ENCODE results near the gene TMEM208. TPM values are rescaled to one million over a fixed set of nuclear protein-coding genes. Genes with fewer than 3 reads are reported as not detected.

Gene TMEM208
- total RNA-seq, 1 experiment from 2014 or later: 38.7 TPM

DNA sequence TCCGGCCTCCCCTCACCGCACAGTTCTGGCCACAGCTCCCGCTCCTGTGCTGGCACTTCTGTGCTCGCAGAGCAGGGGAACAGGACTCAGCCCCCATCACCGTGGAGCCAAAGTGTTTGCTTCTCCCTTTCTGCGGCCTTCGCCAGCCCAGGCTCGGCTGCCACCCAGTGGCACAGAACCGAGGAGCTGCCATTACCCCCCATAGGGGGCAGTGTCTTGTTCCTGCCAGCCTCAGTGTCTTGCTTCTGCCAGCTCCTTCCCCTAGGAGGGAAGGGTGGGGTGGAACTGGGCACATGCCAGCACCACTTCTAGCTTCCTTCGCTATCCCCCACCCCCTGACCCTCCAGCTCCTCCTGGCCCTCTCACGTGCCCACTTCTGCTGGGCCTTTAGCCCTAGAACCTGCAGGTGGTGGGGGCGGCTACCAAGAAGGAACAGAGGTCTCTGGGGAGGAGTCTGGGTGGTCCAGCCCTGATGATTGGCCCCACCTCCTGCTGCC is 28.6 kb upstream of the TMEM208 start:
- Histone ChIP-seq H3K4me1 (replicated peaks) (peaks cover 5% of the 10 kb centered on the region), H3K27ac (no peak overlapping the region), H3K36me3 (peaks cover 92% of the 10 kb centered on the region), H3K27me3 (replicated peaks) (no peaks in the 10 kb centered on the region), H3K4me3 (no peak overlapping the region), H3K9me3 (replicated peaks) (no peaks in the 10 kb centered on the region)
- peak in 1 of 2 experiments; percentile 30 for DNase-seq (ENCODE audit: low read depth in 1 of 2, low spot score in 2 of 2)

DNA sequence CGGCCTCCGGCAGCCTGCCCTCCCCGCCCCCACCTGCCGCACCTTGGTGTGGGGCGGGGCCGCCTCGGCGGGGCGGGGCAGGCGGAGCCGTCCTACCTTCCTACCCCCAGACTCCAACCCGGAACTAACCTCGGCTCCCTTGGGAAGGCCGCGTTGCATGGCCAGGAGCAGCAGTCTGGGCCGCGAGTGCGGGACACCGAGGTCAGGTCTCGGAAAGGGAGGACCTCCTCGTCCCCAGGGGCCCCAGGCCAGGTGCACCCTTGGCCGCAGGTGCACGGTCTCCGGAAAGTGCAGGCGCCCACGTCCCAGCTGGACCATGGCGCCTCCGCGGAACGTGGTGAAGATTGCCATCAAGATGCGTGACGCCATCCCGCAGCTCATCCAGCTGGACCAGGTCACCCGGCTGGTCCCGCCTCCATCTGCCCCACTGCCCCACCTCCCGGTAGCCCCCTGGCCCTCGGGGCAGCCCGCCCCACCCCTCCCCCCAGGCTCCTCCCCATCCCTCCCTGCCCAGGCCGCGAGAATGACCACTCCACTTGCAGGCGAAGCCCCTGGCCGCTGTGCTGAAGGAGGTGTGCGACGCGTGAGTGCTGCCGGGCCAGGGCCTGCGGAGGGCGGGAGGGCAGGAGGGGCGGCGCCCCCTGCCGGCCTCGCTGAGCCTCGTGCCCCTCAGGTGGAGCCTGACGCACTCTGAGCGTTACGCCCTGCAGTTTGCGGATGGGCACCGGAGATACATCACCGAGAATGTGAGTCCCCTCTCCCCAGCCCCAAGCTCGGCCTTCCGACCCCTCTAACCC is 27.7 kb upstream of the TMEM208 start, which contains the start of gene ELMO3:
ELMO3 (plus strand) TSS at position 121 of the 797 bp plus-strand sequence; CDS start at position 317, 196 bp downstream.
- no peaks in the 10 kb centered on the region; the same call in 1 of the 2 replicates for H3K4me1 ChIP-seq (replicated peaks)
- no peaks in the 10 kb centered on the region for H3K9me3 ChIP-seq (replicated peaks)
- no peak within 1 kb of the TSS for H3K4me3 ChIP-seq
- DNase-seq (ENCODE audit: low read depth in 1 of 2, low spot score in 2 of 2): no peak
- peaks cover 90% of the 10 kb centered on the region for H3K36me3 ChIP-seq
- no peaks in the 10 kb centered on the region for H3K27me3 ChIP-seq (replicated peaks)
- no peak within 1 kb of the TSS for H3K27ac ChIP-seq

DNA sequence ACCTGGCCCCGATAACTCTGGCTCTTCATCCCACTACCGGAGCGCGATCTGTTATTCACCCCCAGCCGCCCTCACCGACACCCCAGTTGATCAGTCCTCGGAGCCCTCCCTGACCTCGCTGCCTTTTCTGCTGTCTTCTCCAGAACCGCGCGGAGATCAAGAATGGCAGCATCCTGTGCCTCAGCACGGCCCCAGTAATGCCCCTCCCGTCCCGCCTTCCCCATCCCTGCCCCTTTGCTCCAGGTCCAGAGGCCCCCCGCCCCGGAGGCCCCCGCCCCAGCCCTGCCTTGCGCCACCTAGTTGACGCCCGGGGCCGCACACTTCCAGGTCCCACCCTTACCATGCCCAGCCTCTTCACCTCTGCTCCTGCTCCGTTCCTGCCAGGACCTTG is 27.1 kb upstream of the TMEM208 start:
- no peaks in the 10 kb centered on the region for H3K4me1 ChIP-seq (replicated peaks)
- no peaks in the 10 kb centered on the region for H3K27me3 ChIP-seq (replicated peaks)
- no peak for DNase-seq (ENCODE audit: low read depth in 1 of 2, low spot score in 2 of 2)
- peaks cover 89% of the 10 kb centered on the region for H3K36me3 ChIP-seq
- no peak overlapping the region for H3K27ac ChIP-seq
- H3K9me3 ChIP-seq (replicated peaks): no peaks in the 10 kb centered on the region
- no peak overlapping the region for H3K4me3 ChIP-seq

DNA sequence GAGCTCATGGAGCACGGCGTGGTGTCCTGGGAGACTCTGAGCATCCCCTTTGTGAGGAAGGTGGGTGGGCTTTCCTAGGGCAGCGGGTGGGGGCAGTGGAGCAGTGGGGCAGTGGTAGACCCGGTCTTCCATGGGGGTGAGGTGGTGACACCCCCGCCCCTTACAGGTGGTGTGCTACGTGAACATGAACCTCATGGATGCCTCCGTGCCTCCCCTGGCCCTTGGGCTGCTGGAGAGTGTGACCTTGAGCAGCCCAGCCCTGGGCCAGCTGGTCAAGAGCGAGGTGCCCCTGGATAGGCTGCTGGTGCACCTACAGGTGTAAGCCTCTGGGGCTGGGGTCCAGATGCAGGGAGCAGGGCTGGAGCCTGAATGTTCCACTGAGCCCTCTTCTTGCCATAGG is 26.4 kb upstream of the TMEM208 start:
- Histone ChIP-seq H3K27me3 (replicated peaks) (no peaks in the 10 kb centered on the region), H3K36me3 (peaks cover 82% of the 10 kb centered on the region), H3K4me1 (replicated peaks) (no peaks in the 10 kb centered on the region), H3K9me3 (replicated peaks) (no peaks in the 10 kb centered on the region), H3K27ac (no peak overlapping the region), H3K4me3 (no peak overlapping the region)
- DNase-seq (ENCODE audit: low read depth in 1 of 2, low spot score in 2 of 2): no peak

DNA sequence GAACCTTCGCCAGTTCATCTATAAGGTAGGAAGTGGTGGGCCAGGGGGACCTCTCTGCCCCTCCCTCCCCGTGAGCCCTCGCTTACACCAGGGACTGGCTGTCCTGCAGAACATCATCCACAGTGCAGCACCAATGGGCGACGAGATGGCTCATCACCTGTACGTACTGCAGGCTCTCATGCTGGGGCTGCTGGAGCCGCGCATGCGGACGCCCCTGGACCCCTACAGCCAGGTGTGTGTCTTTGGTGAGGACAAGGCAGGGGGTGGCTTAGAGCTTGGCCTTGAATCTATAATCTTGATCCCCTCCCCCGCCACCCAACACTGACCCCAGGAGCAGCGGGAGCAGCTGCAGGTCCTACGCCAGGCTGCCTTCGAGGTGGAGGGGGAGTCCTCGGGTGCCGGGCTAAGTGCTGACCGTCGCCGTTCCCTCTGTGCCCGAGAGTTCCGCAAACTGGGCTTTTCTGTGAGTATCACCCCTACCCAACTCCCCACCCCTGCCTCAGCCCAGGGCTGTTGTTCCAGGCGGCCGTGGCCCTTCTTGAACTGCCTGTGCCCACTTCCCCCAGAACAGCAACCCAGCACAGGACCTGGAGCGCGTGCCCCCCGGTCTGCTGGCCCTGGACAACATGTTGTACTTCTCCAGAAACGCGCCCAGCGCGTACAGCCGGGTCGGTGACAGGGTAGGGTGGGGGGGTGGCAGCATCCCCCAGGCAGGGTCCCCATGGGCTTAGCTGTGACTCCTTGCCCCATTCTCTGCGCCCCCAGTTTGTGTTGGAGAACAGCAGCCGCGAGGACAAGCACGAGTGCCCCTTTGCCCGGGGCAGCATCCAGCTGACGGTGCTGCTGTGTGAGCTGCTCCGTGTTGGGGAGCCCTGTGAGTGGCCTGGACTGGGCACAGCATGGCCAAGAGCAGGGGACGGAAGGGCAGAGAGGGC is 25.3 kb upstream of the TMEM208 start:
- H3K9me3 ChIP-seq (replicated peaks): no peaks in the 10 kb centered on the region
- DNase-seq (ENCODE audit: low read depth in 1 of 2, low spot score in 2 of 2): no peak
- no peaks in the 10 kb centered on the region for H3K27me3 ChIP-seq (replicated peaks)
- H3K36me3 ChIP-seq: peaks cover 81% of the 10 kb centered on the region
- no peaks in the 10 kb centered on the region; the same call in 1 of the 2 replicates for H3K4me1 ChIP-seq (replicated peaks)
- no peak overlapping the region for H3K4me3 ChIP-seq
- H3K27ac ChIP-seq: no peak overlapping the region

DNA sequence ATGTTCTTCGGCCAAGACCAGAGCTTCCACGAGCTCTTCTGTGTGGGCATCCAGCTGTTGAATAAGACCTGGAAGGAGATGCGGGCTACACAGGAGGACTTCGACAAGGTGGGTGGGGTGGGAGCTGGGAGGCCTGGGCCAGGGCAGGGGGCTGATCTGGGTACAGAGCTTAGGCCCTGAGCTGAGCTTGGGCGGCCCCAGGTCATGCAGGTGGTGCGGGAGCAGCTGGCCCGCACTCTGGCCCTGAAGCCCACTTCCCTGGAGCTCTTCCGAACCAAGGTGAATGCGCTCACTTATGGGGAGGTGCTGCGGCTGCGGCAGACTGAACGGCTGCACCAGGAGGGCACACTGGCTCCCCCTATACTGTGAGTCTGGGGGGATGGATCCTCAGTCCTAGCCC is 24.5 kb upstream of the TMEM208 start:
- Histone ChIP-seq H3K4me1 (replicated peaks) (peaks cover 2% of the 10 kb centered on the region), H3K36me3 (peaks cover 81% of the 10 kb centered on the region), H3K27ac (no peak overlapping the region), H3K27me3 (replicated peaks) (no peaks in the 10 kb centered on the region), H3K4me3 (no peak overlapping the region), H3K9me3 (replicated peaks) (no peaks in the 10 kb centered on the region)
- no peak for DNase-seq (ENCODE audit: low read depth in 1 of 2, low spot score in 2 of 2)

DNA sequence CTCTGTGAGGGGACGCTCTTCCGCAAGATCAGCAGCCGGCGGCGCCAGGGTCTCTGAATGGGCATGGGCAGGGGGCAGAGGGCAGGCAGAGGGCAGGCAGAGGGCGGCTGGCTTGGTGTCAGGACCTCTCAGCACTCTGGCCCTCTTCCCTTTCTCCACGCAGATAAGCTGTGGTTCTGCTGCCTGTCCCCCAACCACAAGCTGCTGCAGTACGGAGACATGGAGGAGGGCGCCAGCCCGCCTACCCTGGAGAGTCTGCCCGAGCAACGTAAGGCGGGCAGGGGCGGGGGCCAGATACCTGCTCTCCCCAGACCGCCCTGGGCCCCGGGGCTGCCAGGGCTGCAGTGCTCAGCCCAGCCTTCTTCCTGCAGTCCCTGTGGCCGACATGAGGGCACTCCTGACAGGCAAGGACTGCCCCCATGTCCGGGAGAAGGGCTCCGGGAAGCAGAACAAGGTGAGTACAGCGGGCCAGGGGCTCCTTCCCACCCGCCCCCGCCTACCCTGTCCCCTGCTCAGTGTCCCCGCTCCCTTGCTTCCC is 23.9 kb upstream of the TMEM208 start:
- no peaks in the 10 kb centered on the region for H3K9me3 ChIP-seq (replicated peaks)
- H3K36me3 ChIP-seq: peaks cover 78% of the 10 kb centered on the region
- H3K4me3 ChIP-seq: no peak overlapping the region
- H3K27me3 ChIP-seq (replicated peaks): no peaks in the 10 kb centered on the region
- H3K4me1 ChIP-seq (replicated peaks): peaks cover 8% of the 10 kb centered on the region
- H3K27ac ChIP-seq: no peak overlapping the region
- DNase-seq (ENCODE audit: low read depth in 1 of 2, low spot score in 2 of 2): no peak

DNA sequence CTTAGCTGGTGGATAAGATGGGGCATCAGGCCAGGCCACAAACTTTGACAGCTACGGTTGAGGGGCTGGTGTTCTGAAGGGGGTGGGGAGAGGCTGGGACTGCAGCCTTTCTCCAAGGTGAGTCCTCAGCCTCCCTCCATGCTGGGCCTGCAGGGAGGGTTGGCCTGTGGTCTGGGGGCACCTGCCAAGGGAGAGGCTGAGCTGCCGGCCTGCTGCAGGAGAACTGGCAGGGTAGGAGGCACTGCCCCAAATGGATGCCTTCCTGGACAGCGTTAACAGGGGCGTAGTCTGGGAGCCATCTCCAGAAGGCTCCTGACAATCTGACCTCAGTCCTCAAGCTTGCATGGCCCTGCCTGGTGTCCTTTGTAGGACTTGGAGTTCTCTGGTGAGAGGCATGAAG is 22.9 kb upstream of the TMEM208 start:
- no peaks in the 10 kb centered on the region for H3K9me3 ChIP-seq (replicated peaks)

DNA sequence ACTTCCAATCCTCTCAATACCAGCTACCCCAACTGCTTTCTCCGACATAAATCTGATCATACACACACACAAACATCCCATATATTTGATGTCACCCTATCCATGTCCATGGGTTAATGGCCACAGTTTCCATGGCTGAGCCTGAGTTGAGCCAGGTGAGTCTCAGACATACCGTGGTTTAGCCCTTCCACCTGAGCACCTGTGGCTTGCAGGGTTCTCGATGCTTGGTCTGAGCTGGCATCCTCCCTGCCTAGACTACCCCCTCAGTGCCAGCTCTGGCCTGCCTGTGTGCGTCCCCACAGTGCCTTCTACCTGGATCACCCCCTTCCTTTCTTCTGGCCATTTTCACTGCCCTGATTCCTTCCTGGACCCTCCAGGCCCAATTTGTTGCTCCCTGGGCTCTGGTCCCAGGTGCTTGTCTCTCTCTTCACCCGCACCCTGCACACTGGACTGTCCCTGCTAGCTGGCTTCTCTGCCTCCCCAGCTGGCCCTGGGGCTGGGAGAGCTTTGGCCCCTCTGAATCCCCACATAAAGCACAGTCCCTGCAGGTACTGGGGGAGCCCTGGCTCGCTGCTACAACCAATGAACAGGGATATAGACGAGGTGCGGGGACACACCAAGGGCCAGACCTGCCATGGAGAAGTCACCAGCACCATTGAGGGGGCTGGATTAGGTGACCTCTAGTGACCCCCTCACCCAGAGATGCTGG is 20.6 kb upstream of the TMEM208 start:
- H3K27me3 ChIP-seq (replicated peaks): no peaks in the 10 kb centered on the region
- peaks cover 53% of the 10 kb centered on the region for H3K36me3 ChIP-seq
- peaks cover 13% of the 10 kb centered on the region for H3K4me1 ChIP-seq (replicated peaks)
- H3K27ac ChIP-seq: no peak overlapping the region
- no peak for DNase-seq (ENCODE audit: low read depth in 1 of 2, low spot score in 2 of 2)
- H3K4me3 ChIP-seq: no peak overlapping the region
- H3K9me3 ChIP-seq (replicated peaks): no peaks in the 10 kb centered on the region

More for the DNA sequence above, 22.9 kb upstream of the TMEM208 start:
- Histone ChIP-seq H3K4me3 (no peak overlapping the region), H3K36me3 (peaks cover 67% of the 10 kb centered on the region), H3K27me3 (replicated peaks) (no peaks in the 10 kb centered on the region), H3K4me1 (replicated peaks) (peaks cover 13% of the 10 kb centered on the region), H3K27ac (no peak overlapping the region)
- DNase-seq (ENCODE audit: low read depth in 1 of 2, low spot score in 2 of 2): no peak

DNA sequence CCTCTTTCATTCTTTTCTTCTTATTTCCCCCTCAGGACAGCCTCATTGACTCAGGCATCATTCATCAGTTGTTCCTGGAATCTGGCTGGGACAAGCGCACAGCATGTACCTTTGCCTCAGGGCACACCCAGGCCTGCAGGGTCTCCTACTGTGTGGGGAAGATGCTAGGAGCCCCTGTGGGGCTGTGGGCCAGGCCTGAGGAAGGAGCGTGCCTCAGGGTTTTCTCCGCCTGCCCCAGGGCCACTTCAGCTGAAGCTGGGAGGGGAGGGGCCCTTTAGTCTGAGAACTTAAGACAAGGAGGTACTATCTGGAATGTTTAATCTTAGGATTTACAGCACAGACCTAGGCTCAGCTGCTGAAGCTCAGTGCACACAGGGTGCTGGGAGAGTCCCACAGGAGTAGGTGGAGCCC is 20.1 kb upstream of the TMEM208 start:
- Histone ChIP-seq H3K4me3 (no peak overlapping the region), H3K36me3 (peaks cover 48% of the 10 kb centered on the region), H3K27ac (no peak overlapping the region), H3K27me3 (replicated peaks) (no peaks in the 10 kb centered on the region), H3K9me3 (replicated peaks) (no peaks in the 10 kb centered on the region), H3K4me1 (replicated peaks) (peaks cover 13% of the 10 kb centered on the region)
- no peak for DNase-seq (ENCODE audit: low read depth in 1 of 2, low spot score in 2 of 2)

DNA sequence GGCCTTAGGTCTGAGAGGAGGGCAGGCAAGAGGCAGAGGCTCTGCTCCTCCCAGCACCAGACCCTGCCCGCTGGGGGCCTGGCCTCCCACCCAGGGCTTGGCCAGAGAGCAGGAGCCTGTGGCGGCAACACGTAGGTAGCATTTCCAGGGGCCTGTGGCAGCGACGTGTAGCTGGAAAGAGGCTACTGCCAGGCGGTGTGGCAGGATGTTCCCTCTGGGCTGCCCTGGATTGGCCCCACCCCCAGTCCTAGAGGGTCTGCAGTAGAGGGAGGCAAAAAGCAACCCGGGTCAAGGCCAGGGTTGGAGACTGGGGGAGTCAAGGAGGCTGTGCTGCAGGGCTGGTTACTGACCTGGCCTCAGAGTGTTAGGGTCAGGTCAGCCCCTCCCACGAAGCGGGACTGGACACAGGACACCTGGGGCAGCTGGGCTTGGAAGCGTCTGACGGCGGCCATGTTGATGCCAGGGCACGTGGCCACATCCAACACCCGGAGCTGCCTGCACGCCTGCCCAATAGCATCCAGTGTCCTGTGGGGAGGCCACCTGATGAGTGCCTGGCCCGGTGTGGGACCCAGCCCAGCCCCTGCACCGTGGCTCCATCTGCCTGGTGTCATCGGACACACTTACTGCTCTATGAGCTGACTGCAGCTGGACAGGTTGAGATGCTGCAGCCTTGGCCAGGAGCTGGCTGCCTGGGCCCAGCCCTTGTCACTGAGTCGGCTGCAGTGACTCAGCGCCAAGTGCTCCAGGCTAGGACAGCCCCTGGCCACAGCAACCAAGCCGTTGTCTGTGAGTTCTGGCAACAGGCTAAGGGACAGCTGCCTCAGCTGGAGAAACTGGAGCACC is 19.5 kb upstream of the TMEM208 start:
- Histone ChIP-seq H3K27me3 (replicated peaks) (no peaks in the 10 kb centered on the region), H3K36me3 (peaks cover 41% of the 10 kb centered on the region), H3K4me3 (no peak overlapping the region), H3K4me1 (replicated peaks) (peaks cover 13% of the 10 kb centered on the region), H3K27ac (no peak overlapping the region), H3K9me3 (replicated peaks) (no peaks in the 10 kb centered on the region)
- no peak for DNase-seq (ENCODE audit: low read depth in 1 of 2, low spot score in 2 of 2)

DNA sequence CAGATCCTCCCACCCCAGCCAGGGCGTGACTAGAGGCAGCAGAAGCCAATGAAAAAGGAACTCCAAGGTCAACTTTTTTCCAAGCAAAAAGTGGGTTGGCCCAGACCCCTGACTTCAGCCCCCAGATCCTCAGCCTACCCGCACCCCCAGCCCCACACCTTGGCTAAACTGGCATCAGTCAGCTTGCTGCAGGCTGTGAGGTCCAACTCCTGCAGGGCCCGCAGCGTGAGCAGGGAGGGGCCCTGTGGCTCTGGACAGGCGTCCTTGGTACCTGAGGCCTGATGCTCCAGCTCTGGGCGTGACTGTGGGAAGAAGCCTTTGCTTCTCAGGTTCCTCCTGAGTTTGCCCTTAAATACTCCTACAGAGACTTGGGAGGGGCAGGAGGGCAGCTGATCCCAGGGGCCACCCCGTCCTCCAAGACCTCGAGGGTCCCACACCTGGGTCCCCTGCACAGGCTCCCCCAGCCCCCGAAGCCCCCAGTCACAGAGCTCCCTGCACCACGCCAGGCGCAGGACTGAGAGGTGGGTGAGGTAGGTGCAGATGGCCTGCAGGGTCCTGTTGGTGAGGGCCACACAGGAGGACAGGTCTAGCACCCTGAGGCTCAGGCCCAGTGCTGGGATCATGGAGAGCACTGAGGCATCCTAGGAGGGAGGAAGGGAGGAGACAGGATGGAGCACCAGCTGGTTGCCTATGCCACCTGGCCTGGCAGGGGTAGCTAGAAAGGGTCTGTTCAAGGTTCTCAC is 18.6 kb upstream of the TMEM208 start:
- Histone ChIP-seq H3K4me3 (no peak overlapping the region), H3K36me3 (peaks cover 33% of the 10 kb centered on the region), H3K9me3 (replicated peaks) (no peaks in the 10 kb centered on the region), H3K4me1 (replicated peaks) (peaks cover 13% of the 10 kb centered on the region), H3K27me3 (replicated peaks) (no peaks in the 10 kb centered on the region), H3K27ac (no peak overlapping the region)
- no peak for DNase-seq (ENCODE audit: low read depth in 1 of 2, low spot score in 2 of 2)
